ENCODE results near the gene ZC3H13.

DNA sequence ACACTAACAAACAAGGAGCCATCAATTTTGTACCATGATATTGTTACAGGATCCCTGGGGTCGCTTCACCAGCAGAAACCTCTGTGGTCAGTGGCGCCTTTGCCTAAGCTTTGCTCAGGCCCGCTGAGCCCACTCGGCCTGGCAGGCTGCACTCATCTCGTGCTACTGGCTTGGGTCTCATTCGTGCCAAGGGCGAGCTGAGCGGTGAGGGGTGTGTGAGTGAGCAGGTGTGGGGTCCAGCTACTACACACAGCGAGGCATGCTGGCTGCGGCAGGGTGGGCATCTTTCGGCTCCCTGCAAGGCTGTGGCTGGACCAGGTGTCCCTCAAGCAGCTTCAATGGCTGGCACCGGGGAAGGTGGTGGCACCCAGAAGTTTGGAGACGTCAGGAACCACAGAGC, 33.2 kb upstream of the ZC3H13 start:
- no peak for TF ChIP-seq POLR2AphosphoS5 (IDR thresholded peaks at IDR 0.05; ENCODE audit: low read length)
- no peak for TF ChIP-seq GABPA (IDR thresholded peaks at IDR 0.05; ENCODE audit: low read depth)
